HG03565 (cell line): Measurements from ENCODE around the gene C7orf33.
A peak's percentile ranks its signal among the peaks of the same experiment; 100 is the strongest.
"Not testable (repeated sequence)": the region's sequence is repeated elsewhere in the genome, so short reads cannot be mapped to it uniquely, and the experiment has no call there.

Source experiments
- ATAC-seq: cut with Tn5 transposase; IDR thresholded peaks from one replicate; pipeline ENCODE4 v1.9.1; 2021; ENCODE audit warnings: mild to moderate bottlenecking, moderate library complexity; ENCODE audit not compliant: unreplicated experiment

C7orf33 gene

DNA sequence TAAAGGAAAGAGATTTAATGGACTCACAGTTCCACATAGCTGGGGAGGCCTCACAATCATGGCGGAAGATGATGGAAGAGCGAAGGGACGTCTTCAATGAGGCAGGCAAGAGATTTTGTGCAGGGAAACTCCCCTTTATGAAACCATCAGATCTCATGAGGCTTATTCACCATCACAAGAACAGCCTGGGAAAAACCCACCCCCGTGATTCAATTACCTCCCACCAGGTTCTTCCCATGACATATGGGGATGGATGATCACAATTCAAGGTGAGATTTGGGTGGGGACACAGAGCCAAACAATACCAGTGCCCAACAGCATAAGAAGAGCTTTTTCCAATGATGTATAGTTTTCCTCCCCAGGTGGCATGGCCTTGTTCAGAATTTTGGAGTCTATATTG lies 11.2 kb upstream of the C7orf33 start:
- ATAC-seq: no peak

DNA sequence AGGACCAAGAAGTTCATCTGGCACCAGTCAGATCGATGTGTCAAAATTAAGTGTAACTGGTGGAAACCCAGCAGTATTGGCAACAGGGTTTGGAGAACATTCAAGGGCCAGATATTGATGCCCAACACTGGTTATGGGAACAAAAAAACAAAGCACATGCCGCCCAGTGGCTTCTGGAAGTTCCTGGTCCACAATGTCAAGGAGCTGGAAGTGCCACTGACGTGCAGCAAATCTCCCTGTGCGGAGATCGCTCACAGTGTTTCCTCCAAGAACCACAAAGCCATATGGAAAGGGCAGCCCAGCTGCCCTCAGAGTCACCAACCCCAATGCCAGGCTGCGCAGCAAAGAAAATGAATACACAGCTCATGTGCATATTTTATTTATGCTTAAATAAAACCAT lies 10.1 kb upstream of the C7orf33 start:
- ATAC-seq: no peak

DNA sequence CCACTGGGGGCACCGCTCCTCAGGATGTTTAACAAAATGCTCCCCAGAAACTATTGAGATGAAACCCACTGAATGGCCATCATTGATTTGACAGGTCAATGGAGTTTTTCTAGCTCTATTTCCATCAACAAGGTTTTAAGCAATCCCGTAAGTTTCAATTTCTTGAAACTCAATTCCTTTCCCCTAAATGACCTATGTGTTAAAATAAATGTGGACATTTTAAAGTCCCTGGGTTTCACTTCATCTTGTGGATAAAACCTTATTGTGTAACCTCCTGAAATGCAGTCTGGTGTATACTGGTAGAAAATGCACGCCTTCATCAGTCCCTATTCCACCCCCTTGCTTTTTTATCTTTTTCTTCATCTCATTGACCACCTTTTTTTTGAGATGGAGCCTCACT lies 8.9 kb upstream of the C7orf33 start:
- ATAC-seq: no peak

DNA sequence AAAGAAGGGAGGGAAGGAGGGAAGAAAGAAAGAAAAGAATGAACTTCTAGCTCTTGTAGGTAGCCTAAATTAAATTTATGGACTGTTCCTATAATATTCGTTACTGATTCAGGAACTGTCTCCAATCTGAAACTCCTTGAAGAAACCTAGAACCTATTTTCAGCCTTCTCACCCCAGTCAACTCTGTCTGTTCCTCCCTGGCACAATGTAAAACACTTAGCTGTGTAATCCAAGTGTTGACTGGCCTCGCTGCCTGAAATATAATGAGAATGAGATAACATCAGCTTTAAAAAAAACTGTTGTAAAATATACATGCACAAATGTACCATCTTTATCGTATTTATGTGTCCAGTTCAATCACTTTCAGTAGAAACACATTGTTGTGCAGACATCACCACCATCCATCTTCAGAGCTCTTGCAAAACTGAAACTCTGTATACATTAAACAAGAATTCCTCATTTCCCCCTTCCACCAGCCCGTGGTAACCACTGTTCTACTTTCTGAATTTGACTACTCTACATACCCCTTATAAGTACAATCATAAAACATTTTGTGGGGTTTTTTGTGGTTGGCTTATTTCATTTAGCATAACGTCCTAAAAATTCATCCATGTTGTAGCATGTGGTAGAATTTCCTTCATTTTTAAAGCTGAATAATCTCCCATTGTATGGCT lies 6.3 kb upstream of the C7orf33 start:
- ATAC-seq: peak; percentile 97

DNA sequence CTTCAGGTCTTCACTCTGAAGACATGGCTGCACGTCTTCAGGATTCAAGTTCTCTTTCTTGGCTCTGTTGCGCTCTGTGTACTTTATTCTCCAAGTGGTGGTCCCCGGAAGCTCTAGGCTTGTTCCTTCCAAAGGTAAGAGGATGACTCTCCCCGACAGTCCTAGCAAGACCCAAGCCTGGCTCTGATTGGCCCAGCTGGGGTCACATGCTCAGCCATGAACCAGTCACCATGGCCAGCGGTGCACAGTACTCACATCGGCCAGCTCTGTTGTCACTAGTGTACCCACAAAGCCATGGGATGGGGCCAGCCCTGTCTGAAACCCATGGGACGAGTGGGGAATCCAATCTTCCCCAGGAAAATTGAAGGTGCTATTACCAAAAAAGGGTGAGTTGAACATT lies 5.2 kb upstream of the C7orf33 start:
- no peak for ATAC-seq

DNA sequence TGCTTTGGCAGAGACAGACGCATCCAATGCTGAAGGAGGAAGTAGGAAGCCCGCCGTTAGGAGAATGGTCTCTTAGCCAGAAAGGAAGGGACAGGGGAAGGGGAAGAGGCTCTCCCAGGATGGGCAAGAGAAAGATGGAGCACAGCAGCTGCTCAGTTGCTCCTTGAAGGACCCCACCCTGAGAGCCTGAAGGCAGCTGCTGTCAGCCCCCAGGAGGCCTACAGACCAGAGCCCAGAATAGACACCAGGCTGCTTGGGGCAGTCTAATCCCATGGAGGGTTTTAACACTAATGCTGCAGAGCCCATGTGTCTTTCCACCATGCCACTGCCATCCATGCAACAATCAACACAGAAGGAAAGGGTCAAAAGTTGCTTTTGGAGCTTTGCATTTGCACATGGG lies 3.5 kb upstream of the C7orf33 start:
- ATAC-seq: no peak

DNA sequence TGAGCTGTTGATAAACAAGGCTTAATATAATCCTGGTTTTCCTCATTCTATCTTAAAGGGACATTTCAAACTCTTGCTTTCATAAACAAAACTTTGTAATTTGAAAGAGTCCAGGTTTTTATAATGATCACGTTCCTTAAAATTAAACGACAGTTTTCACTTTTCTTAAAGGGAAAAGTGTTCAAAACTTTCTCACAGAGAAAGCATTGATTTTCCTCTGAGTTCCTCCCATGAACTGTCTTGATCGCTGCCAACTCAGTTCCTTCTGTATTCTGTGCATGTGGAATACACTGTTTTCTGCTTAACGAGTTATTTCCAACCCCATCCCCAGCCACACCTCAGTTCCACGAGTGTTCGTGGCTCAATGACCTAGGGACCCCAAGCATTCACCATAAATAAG lies 2.4 kb upstream of the C7orf33 start:
- no peak for ATAC-seq

DNA sequence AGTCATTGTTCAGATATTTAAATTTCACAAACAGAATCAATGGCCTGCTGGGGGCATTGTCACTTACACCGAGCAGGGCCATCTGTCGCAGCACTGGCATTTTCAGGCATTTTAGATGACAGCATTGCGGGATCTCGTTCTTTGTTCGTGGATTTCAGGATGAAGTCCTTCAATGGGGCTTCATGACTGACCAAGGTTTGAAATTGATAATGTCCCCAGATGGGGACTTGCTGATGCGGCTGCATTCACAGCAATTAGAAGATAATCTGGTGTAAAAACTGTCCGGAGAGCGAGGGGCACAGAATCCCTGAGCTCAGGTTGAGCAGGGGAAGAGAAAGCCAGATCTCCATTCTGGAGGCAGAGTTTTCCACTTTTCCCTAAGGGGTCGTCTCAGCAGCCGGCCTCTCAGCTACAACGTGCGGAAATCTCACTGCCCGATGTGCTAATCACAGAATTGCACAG lies 1.9 kb upstream of the C7orf33 start:
- ATAC-seq: no peak

DNA sequence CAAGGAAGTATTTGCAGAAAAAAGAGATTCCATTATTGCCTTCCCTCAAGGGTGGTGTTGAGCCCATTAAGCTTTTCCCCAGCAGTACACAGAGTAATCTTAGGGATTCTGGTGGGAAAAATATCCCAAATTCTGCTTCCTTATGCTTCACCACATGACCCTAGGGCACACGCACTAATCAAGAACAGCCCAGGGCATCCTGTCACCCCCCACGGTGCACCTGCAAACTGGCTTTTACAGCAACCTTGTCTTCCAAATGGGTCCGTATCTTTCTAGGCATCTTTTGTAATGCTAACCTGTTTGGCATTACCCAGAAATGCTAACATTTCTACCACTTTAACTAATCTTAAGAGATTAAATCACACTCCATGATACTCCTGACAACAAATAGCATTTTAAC lies 926 bp upstream of the C7orf33 start:
- ATAC-seq: no peak

DNA sequence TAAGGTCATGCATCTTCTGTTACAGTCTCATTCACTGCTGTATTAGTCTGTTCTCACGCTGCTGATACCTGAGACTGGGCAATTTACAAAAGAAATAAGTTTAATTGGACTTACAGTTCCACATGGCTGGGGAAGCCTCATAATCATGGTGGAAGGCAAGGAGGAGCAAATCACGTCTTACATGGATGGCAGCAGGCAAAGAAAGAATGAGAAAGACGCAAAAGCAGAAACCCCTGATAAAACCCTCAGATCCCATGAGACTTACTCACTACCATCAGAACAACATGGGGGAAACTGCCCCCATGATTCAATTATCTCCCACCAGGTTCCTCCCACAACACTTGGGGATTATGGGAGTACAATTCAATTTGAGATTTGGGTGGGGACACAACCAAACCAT lies 5.8 kb downstream of the C7orf33 start:
- ATAC-seq: not testable (repeated sequence)

DNA sequence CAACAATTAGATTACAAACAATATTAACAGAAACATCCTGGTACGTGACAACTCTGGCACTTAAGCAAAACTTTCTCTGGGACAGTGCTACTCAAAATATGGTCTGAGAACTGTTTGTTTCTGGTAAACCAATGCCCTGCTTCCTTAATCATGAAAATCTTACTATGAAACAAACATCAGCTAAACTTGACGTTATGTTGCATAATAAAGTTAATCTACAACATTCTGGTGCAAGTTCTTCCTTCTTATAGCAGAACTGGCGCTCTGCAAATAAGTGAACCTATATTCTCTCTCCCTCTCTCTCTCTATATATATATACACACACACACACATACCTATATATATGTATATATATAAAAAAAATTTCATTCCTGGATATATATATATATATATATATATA lies 7.8 kb downstream of the C7orf33 start:
- no peak for ATAC-seq

DNA sequence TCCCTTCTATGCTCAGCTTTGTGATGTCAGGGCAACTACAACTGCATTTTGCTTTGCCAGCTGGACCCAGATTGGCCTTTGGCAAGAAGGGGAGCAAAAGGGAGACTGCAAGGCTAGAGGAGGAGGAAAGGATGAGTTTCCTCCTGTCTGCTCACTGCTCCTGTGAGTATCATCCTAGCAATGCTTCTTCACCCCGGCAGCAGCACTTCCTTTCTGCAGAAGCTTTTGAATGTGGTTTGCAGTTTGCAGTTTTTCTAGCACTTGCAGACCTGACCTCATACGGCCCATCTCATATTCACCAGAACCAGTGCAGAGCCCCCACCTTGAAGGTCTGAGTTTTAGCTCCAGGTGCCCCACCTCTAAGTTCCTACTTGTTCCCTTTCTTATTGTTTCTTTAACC lies 14.8 kb downstream of the C7orf33 start:
- no peak for ATAC-seq

DNA sequence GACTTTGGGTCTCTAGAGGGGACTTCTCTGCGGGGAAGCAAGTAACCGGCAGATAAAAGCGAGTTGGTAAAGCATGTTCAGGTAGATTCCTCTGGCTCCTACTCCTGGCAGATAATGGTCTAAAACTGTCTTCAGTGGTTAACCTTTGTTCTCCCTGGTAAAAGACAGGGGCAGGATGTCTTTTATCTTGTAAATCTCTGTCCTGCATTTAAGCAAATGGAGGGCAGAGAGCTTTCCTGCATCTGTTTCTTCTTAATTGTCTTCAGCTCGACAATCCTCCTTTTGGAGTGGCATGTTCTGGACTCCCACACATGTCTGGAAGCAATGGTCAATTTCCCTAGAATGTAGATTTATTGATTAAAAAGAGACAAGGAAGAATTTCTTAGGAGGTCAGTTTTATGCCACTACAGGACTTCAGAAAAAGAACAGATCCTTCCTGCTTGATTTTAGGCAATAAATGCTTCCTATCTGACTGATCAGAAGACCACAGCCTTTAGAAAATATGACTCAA lies 16.6 kb downstream of the C7orf33 start:
- no peak for ATAC-seq

DNA sequence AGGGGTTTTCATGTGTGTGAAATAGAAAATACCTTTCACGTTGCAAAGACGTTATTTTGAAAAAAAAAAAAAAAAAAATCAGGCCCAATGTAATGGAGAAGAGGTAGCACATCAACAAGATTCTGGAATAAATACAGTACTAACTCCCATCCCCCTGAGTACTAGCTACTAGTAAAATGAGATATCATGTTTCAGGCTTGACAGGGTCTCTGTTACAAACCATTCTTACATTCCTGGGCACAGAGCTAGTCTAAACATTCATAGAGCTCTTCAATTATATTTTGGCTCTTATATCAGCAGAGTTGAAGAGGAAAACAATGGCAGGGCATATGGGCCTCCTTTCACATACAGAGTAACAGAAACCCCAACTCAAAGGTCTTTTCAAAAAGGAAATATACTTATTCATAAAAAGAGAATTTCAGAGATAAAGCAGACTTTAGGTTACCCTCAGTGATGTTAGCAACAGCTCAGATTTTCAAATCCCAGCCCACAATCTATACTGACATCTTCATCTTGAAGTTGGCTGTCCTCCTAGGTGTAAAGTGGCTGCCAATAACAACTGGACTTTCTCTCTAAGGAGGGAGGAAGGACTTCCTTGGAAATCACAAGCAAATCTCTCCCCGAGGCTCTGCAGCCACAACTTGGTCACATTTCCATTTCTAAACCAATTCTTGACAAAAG lies 18.6 kb downstream of the C7orf33 start:
- no peak for ATAC-seq

DNA sequence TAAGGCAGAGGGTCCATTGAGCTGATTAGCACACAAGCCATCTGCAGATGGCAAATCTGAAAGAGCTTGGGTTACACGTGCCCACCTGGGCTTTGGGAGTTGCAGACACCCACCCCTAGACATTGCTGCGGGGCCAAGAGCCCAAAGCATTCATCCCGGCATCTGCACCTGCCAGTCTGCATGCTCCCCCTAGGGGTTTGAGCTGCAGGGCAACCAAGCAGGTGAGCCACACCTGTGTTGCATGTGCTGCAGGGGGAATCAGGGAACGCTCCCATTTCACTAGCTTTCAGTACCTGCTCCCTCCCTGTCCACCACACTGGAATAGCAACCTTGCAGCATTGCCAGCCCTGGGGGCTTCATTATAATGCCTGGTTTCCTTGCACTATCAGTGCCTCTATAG lies 21.1 kb downstream of the C7orf33 start:
- ATAC-seq: no peak

DNA sequence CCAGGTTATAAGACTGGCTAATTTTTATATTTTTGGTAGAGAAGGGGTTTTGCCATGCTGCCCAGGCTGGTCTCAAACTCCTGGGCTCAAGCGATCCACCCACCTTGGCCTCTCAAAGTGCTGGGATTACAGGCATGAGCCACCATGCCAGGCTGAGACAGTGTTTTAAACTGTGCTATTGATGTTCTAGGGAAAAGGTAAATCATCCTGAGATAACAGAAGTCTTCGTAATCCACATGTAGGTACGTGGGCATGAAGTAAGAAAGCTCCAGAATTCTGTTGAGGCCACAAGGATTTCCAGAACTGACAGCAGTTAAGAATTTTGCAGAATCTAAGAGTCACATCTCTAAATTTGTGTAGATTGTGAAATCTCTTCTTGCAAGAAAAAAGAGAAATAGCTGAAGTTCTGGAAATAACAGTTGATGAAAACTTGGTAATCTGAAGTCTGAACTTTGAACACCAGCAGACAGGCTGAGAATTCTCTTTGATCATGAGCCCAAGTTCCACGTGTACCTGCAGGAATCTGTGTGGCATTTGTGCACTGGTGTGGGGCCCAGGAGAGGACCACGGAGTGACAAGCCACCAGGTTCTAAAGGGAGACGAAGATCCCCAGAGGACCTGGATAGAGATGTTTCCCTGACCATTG lies 24.6 kb downstream of the C7orf33 start:
- no peak for ATAC-seq

DNA sequence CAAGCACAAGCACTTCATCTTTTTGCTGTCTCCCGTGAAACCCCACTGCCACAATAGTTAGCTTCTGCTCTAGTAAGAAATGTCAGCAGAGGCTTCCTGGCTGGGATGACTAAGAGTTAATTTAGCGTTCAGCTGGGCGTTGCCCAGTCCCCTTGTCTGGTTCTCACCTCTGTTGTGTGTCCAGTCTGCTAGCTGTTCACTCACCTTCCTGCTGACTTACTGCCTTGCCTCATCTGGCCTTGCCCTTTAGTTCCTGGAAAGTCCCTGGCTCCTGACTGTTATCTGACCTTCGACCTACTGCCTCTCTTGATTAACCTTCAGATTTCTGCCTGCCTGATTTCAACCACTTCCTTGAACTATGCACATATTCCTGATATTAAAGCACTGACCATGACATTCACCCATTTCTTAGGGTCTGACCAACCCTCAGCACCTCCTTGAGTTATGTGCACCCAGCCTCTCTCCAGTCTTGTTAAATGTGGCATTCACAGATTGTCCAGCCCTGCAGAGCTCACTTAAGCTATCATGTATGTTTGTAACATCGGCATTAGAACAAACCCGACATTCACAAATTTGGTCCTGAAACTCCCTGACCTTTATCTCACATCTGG lies 30.3 kb downstream of the C7orf33 start:
- ATAC-seq: no peak

DNA sequence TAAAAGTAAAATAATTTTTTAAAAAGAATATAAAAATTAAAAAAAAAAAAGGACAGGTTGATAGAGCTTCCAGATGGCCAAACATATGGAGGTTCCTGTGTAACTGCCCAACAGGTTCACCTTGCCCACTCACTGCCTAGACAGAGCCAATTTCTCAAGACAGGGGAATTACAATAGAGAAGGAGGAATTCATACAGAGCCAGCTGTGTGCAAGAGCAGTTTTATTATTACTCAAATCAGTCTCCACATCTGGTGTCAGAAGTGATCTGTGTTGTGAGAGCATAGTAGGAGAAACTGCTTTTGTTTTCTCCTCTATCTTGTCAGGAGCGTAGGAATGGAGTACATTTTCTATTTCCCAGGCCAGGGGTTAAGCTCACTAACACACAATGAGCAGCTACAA lies 31.0 kb downstream of the C7orf33 start:
- ATAC-seq: no peak

DNA sequence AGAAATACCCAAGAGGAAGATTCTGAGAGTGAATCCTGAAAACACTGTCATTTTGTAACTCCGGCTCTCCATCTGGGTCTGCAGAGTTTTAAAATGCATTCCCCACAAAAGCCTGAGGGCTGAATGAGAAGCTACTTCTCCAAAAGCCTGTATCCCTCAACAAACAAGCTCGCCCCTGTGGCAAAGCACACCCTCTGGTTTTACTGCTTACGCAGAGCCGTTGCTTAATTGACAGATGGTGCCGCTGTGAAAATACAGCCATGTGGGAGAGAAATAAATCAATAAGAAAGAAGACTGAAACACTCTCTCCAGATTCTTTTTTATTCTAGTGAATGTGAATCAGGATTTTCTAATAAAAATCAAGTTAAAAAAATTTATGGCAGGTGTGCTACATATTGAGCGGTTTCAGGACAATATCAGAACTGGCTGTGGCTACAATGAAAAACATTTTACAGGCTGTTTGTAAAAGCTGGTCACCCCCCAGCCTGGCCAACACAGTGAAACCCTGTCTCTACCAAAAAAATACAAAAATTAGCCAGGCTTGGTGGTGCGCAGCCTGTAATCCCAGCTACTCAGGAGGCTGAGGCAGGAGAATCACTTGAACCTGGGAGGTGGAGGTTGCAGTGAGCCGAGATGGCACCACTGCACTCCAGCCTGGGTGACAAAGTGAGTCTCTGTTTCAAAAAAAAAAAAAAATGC lies 32.5 kb downstream of the C7orf33 start:
- ATAC-seq: no peak

DNA sequence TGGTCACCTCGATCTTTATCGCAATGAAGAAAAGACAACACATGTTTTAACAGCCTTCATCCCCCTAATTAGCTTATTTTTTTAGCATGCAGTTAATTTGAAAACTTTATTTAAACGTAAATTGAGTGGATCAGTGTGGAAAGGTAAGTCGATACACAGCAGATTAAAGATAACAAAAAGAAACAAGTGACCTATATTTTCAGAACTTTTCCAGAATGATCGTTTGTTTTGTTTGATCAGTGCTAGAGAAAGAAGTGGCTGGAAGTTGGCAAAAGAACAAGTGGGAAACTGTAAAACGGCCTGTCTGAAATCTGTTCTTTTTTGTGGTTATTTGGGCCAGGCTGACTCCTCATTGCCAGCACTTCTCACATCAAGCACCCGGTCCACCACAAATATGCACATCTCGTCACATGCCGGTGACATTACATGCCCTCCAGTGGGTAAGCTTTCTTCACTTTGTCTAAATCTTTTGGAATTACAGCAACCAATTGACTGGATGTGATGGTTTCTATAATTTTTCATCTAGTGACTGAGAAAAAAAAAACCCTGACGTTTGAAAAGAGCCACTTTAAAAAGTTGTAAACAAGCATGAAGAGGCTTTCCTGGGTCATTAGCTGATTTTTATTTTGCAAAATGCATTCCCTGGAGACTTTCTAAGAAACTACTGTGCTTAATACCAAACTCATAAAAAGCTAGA lies 33.2 kb downstream of the C7orf33 start:
- ATAC-seq: no peak
